HCT116 (cell line): ENCODE data around the gene MOB3B. TPM values are rescaled to one million over a fixed set of nuclear protein-coding genes. Genes with fewer than 3 reads are reported as not detected.

Experiments used
- ATAC-seq: fragments of 200-7000 bp; cut with Tn5 transposase; 2 replicates; pipeline ENCODE4 v1.9.1; 2020; ENCODE audit warnings: mild to moderate bottlenecking, moderate library complexity
- BruUV-seq: library from RNA; stranded (reverse); fragments of 400-500 nt; replicated peaks from 2 replicates; lab custom pipeline; 2021; lab: Mats Ljungman, UMichigan
- CTCF ChIA-PET: fragments of 300-600 bp; sonication (Branson Sonifier 250); formaldehyde crosslinking; loops from one replicate; lab custom pipeline; 2021; ENCODE audit warnings: antibody characterized with exemption; lab: Charles Lee
- POLR2A ChIA-PET: fragments of 300-600, 350-600 bp; sonication (Branson Sonifier 250); formaldehyde crosslinking; loops from one replicate; lab custom pipeline; 2021; ENCODE audit warnings: antibody characterized with exemption; lab: Charles Lee
- RAD21 ChIA-PET, 2 experiments: fragments of 300-600 bp; sonication (Branson Sonifier 250); formaldehyde crosslinking; loops; one replicate each; lab custom pipeline; 2023; ENCODE audit warnings: low total read pairs in 2 of 2; ENCODE audit not compliant: uncharacterized antibody in 2 of 2, unreplicated experiment in 2 of 2, low non-redundant PET in 1 of 2; lab: Charles Lee
- DNase-seq: peaks from one replicate; pipeline ENCODE4 v3.0.0-alpha.2; 2010; ENCODE audit warnings: low read depth, low spot score
- H2AFZ ChIP-seq: fragments of 200-600 bp; shearing (Covaris generic), sonication (generic); 2 replicates; pipeline ENCODE4 v1.6.1; 2017; ENCODE audit warnings: low read depth, mixed run types, mixed read lengths, antibody characterized with exemption, low read length; ENCODE audit not compliant: poor library complexity, severe bottlenecking
- H3K27ac ChIP-seq: 2 replicates; pipeline ENCODE4 v1.5.1; 2012; ENCODE audit warnings: low read depth, low read length
- H3K27me3 ChIP-seq: fragments of 200-600 bp; sonication (generic); 2 replicates; pipeline ENCODE4 v1.6.1; 2016; ENCODE audit warnings: mixed run types, low read length, mixed read lengths; ENCODE audit not compliant: insufficient read depth
- H3K36me3 ChIP-seq, 2 experiments: fragments of 200-500 bp in 1 of 2; fragments of 200-600 bp in 1 of 2; sonication (Bioruptor generic) in 1 of 2; sonication (generic) in 1 of 2; 2 replicates each; pipeline versions ENCODE4 v1.5.1 to v1.6.1; 2014 to 2016; ENCODE audit warnings: low read length in 2 of 2, inconsistent platforms in 1 of 2, mixed read lengths in 1 of 2, mixed run types in 1 of 2; ENCODE audit not compliant: insufficient read depth in 2 of 2, control insufficient read depth in 1 of 2
- H3K4me1 ChIP-seq, 2 experiments: fragments of 200-600 bp in 1 of 2; sonication (generic) in 1 of 2; 2 replicates each; pipeline versions ENCODE4 v1.5.1 to v1.6.1; 2012 to 2017; ENCODE audit warnings: low read length in 2 of 2, inconsistent platforms in 1 of 2, mild to moderate bottlenecking in 1 of 2, mixed read lengths in 1 of 2, mixed run types in 1 of 2, moderate library complexity in 1 of 2; ENCODE audit not compliant: insufficient read depth in 2 of 2, control insufficient read depth in 1 of 2
- H3K4me2 ChIP-seq: fragments of 200-600 bp; sonication (generic); 2 replicates; pipeline ENCODE4 v1.6.1; 2017; ENCODE audit warnings: mixed run types, low read length, mixed read lengths
- H3K4me3 ChIP-seq, 2 experiments: fragments of 200-600 bp in 1 of 2; sonication (generic) in 1 of 2; replicated peaks in 1 of 2; 2 replicates each; pipeline ENCODE4 v1.5.1; 2011 to 2016; ENCODE audit warnings: low read length in 2 of 2, control low read depth in 1 of 2, low read depth in 1 of 2, mild to moderate bottlenecking in 1 of 2, mixed read lengths in 1 of 2, mixed run types in 1 of 2
- H3K79me2 ChIP-seq: fragments of 200-600 bp; sonication (generic); 2 replicates; pipeline ENCODE4 v1.6.1; 2017; ENCODE audit warnings: mild to moderate bottlenecking, mixed run types, low read length, moderate library complexity, mixed read lengths; ENCODE audit not compliant: insufficient read depth
- H3K9ac ChIP-seq: fragments of 200-600 bp; sonication (generic); 2 replicates; pipeline ENCODE4 v1.6.1; 2016; ENCODE audit warnings: low read length, mixed read lengths
- H3K9me2 ChIP-seq: fragments of 200-600 bp; sonication (generic), shearing (Covaris generic); 2 replicates; pipeline ENCODE4 v1.6.1; 2017; ENCODE audit warnings: mixed run types, mild to moderate bottlenecking, moderate library complexity; ENCODE audit not compliant: insufficient read depth
- H3K9me3 ChIP-seq, 2 experiments: fragments of 200-500 bp in 1 of 2; fragments of 200-600 bp in 1 of 2; sonication (Bioruptor generic) in 1 of 2; sonication (generic) in 1 of 2; 2 replicates each; pipeline ENCODE4 v1.6.1; 2014 to 2017; ENCODE audit warnings: low read length in 2 of 2, mixed read lengths in 2 of 2, inconsistent platforms in 1 of 2, low read depth in 1 of 2, mild to moderate bottlenecking in 1 of 2, mixed run types in 1 of 2, moderate library complexity in 1 of 2; ENCODE audit not compliant: control insufficient read depth in 1 of 2, insufficient read depth in 1 of 2
- H4K20me1 ChIP-seq: fragments of 200-600 bp; sonication (generic), shearing (Covaris generic); 2 replicates; pipeline ENCODE4 v1.6.1; 2017; ENCODE audit warnings: mixed run types, mild to moderate bottlenecking, moderate library complexity; ENCODE audit not compliant: insufficient read depth
- CBX3 ChIP-seq: IDR thresholded peaks from 2 replicates; pipeline ENCODE4 v1.6.1; 2012; ENCODE audit warnings: low read depth
- EGR1 ChIP-seq: IDR thresholded peaks from 2 replicates; pipeline ENCODE4 v1.6.1; 2012; ENCODE audit warnings: low read depth
- JUND ChIP-seq: IDR thresholded peaks from 2 replicates; pipeline ENCODE4 v1.6.1; 2012
- RAD21 ChIP-seq: IDR thresholded peaks from 2 replicates; pipeline ENCODE4 v1.6.1; 2012; ENCODE audit warnings: low read depth, mild to moderate bottlenecking
- SRF ChIP-seq: IDR thresholded peaks from 2 replicates; pipeline ENCODE4 v1.6.1; 2012; ENCODE audit warnings: low read depth
- TCF7L2 ChIP-seq: IDR thresholded peaks from 2 replicates; pipeline ENCODE4 v1.7.0; 2011; ENCODE audit warnings: borderline replicate concordance, inconsistent platforms; ENCODE audit not compliant: insufficient read depth, insufficient read length; ENCODE audit errors: extremely low read depth
- ZNF274 ChIP-seq: fragments of 200-500 bp; sonication (Bioruptor generic); IDR thresholded peaks from 2 replicates; pipeline ENCODE4 v1.6.1; 2014; ENCODE audit warnings: mild to moderate bottlenecking, low read depth, low read length, inconsistent platforms
- intact Hi-C: fragments of 100-400 bp; cut with micrococcal nuclease; formaldehyde crosslinking; loops from 2 replicates; pipeline ENCODE4 v1.10.0; 2022
- total RNA-seq: library from RNA; stranded (reverse); gene quantifications from one replicate; pipeline ENCODE4 v1.2.1, GENCODE V29; 2021; ENCODE audit not compliant: unreplicated experiment
- TF ChIP-seq, protein P1 (sequence below), 3 experiments: fragments of 200-600 bp in 1 of 3; sonication (generic) in 1 of 3; IDR thresholded peaks in 2 of 3; conservative IDR thresholded peaks in 1 of 3; 2 replicates each; pipeline ENCODE4 v1.5.1; 2012 to 2017; ENCODE audit warnings: low read depth in 2 of 3, low read length in 2 of 3, antibody characterized with exemption in 1 of 3, borderline replicate concordance in 1 of 3, control low read depth in 1 of 3, mild to moderate bottlenecking in 1 of 3, mixed read lengths in 1 of 3, mixed run types in 1 of 3, moderate library complexity in 1 of 3; ENCODE audit not compliant: insufficient read depth in 1 of 3

The MOB3B gene
- total RNA-seq, 1 experiment from 2014 or later = 1.2 TPM

GRCh38 chr9:27311184-27311583, 218.4 kb downstream of the MOB3B start:
- DNase-seq = no peak
- intact Hi-C loops = no loop called here
- Histone ChIP-seq H3K27me3 (peaks cover 9% of the 10 kb centered on the region), H4K20me1 (no peaks in the 10 kb centered on the region), H3K9me3 (no peaks in the 10 kb centered on the region), H3K4me3 (no peak overlapping the region), H2AFZ (no peak overlapping the region), H3K27ac (no peak overlapping the region), H3K36me3 (no peaks in the 10 kb centered on the region), H3K4me2 (no peak overlapping the region)
- POLR2A ChIA-PET = no interaction called here
- no TSS peak for BruUV-seq
- RAD21 ChIA-PET = no interaction called here
- TF ChIP-seq JUND = no peak
- no peak for TF ChIP-seq SRF
- TF ChIP-seq ZNF274 = no peak
- no peak for TF ChIP-seq RAD21
- TF ChIP-seq, protein P1, sequence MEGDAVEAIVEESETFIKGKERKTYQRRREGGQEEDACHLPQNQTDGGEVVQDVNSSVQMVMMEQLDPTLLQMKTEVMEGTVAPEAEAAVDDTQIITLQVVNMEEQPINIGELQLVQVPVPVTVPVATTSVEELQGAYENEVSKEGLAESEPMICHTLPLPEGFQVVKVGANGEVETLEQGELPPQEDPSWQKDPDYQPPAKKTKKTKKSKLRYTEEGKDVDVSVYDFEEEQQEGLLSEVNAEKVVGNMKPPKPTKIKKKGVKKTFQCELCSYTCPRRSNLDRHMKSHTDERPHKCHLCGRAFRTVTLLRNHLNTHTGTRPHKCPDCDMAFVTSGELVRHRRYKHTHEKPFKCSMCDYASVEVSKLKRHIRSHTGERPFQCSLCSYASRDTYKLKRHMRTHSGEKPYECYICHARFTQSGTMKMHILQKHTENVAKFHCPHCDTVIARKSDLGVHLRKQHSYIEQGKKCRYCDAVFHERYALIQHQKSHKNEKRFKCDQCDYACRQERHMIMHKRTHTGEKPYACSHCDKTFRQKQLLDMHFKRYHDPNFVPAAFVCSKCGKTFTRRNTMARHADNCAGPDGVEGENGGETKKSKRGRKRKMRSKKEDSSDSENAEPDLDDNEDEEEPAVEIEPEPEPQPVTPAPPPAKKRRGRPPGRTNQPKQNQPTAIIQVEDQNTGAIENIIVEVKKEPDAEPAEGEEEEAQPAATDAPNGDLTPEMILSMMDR (IDR thresholded peaks at IDR 0.05 in 2 of 3, conservative IDR thresholded peaks at IDR 0.05 in 1 of 3; ENCODE audit: borderline replicate concordance in 1 of 3, insufficient read depth in 1 of 3, low read depth in 2 of 3, low read length in 2 of 3) = no peak
- TF ChIP-seq CBX3 = no peak
- TF ChIP-seq EGR1 = no peak
- TF ChIP-seq, all 23 proteins: peak for 0
- no peaks in the 10 kb centered on the region for H3K9me2 ChIP-seq
- no peak for ATAC-seq
- no peaks in the 10 kb centered on the region for H3K4me1 ChIP-seq
- no peak overlapping the region for H3K9ac ChIP-seq
- no peaks in the 10 kb centered on the region for H3K79me2 ChIP-seq
- CTCF ChIA-PET = no interaction called here

DNA sequence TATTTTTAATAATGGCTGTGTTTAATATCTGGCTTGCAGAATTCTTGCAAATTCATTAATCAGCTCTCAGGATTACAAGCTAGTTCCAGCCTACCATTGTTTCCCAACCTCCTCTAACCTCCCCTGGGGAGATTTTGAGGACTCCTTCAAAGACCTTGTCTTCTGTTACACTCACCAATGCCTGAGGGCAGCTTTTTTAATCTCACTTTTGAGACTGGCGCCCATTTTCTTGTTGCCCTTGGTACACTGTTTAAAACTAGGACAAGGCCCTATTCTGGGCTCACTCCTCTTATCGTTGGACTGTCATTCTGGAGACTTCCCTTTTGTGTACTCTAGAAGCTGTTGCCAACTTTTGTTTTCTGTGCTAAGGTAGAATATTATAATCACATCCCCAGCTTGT, 219.0 kb downstream of the MOB3B start:
- CTCF ChIA-PET = no interaction called here
- Histone ChIP-seq H2AFZ (no peak overlapping the region), H3K79me2 (no peaks in the 10 kb centered on the region), H3K4me1 (no peaks in the 10 kb centered on the region), H3K9me2 (no peaks in the 10 kb centered on the region), H4K20me1 (no peaks in the 10 kb centered on the region), H3K27ac (no peak overlapping the region), H3K36me3 (no peaks in the 10 kb centered on the region), H3K4me3 (no peak overlapping the region), H3K4me2 (no peak overlapping the region), H3K9ac (no peak overlapping the region), H3K9me3 (no peaks in the 10 kb centered on the region), H3K27me3 (peaks cover 13% of the 10 kb centered on the region)
- no TSS peak for BruUV-seq
- RAD21 ChIA-PET = no interaction called here
- intact Hi-C loops = no loop called here
- ATAC-seq (no peak), DNase-seq (no peak)
- no peak for TF ChIP-seq EGR1
- no peak for TF ChIP-seq TCF7L2
- POLR2A ChIA-PET = no interaction called here
